Glutamatergic neuron (in vitro differentiated cells): Measurements from ENCODE around the gene SBNO1. TPM values are rescaled to one million over a fixed set of nuclear protein-coding genes. Genes with fewer than 3 reads are reported as not detected.
A peak's percentile ranks its signal among the peaks of the same experiment; 100 is the strongest.

ENCODE experiments used
- DNase-seq: peaks from one replicate; pipeline ENCODE4 v3.0.0; 2022
- H3K27ac Mint-ChIP-seq: one replicate; pipeline ENCODE4 v1.8.0; 2020; ENCODE audit warnings: mild to moderate bottlenecking, mixed read lengths, inconsistent platforms; ENCODE audit not compliant: unreplicated experiment
- H3K27me3 Mint-ChIP-seq: one replicate; pipeline ENCODE4 v1.8.0; 2020; ENCODE audit warnings: mild to moderate bottlenecking, moderate library complexity, mixed read lengths, inconsistent platforms; ENCODE audit not compliant: unreplicated experiment
- H3K36me3 Mint-ChIP-seq: one replicate; pipeline ENCODE4 v1.8.0; 2020; ENCODE audit warnings: mild to moderate bottlenecking, mixed read lengths, inconsistent platforms; ENCODE audit not compliant: unreplicated experiment
- H3K4me1 Mint-ChIP-seq: one replicate; pipeline ENCODE4 v1.8.0; 2020; ENCODE audit warnings: mild to moderate bottlenecking, low read depth, mixed read lengths, inconsistent platforms; ENCODE audit not compliant: unreplicated experiment
- H3K4me3 Mint-ChIP-seq: one replicate; pipeline ENCODE4 v1.8.0; 2020; ENCODE audit warnings: mild to moderate bottlenecking, mixed read lengths, inconsistent platforms; ENCODE audit not compliant: unreplicated experiment
- H3K9me3 Mint-ChIP-seq: one replicate; pipeline ENCODE4 v1.8.0; 2020; ENCODE audit warnings: mild to moderate bottlenecking, moderate library complexity, mixed read lengths, inconsistent platforms; ENCODE audit not compliant: unreplicated experiment
- CTCF ChIP-seq: fragments of 200-600 bp; sonication (generic); IDR thresholded peaks from one replicate; pipeline ENCODE4 v1.5.0; 2021; ENCODE audit not compliant: partially characterized antibody, unreplicated experiment
- total RNA-seq: library from RNA; stranded (reverse); fragmentation: NEBNext Ultra II Directional; extraction: Animal tissue kit (Norgen Biotek cat#: 25700); gene quantifications from one replicate; pipeline ENCODE4 v1.2.1, GENCODE V29; 2021; ENCODE audit not compliant: unreplicated experiment

The SBNO1 gene
- total RNA-seq, 1 donor from 2014 or later: 50.9 TPM

DNA sequence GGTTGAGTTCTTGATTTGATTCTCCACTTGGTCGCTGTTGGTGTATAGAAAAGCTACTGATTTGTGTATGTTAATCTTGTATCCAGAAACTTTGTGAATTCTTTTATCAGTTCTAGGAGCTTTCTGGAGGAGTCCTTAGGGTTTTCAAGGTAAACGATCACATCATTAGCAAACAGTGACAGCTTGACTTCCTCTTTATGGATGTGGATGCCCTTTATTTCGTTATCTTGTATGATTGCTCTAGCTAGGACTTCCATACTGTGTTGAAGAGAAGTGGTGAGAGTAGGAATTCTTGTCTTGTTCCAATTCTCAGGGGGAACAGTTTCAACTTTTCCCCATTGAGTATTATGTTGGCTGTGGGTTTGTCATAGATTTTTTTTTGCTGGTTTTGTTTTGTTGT is 119.0 kb downstream of the SBNO1 start:
- H3K9me3 Mint-ChIP-seq: peaks cover 4% of the 10 kb centered on the region
- no peak for TF ChIP-seq CTCF
- H3K36me3 Mint-ChIP-seq: peaks cover 29% of the 10 kb centered on the region
- H3K27me3 Mint-ChIP-seq: peaks cover 3% of the 10 kb centered on the region
- DNase-seq: no peak
- H3K27ac Mint-ChIP-seq: no peak overlapping the region
- peaks cover 5% of the 10 kb centered on the region for H3K4me1 Mint-ChIP-seq
- H3K4me3 Mint-ChIP-seq: no peak overlapping the region

- Mint-ChIP-seq H3K27me3 (no peaks in the 10 kb centered on the region), H3K9me3 (peaks cover 2% of the 10 kb centered on the region), H3K36me3 (peaks cover 18% of the 10 kb centered on the region)
These were observed 120.9 kb downstream of the SBNO1 start for GRCh38 chr12:123243671-123244262.

GRCh38 chr12:123242116-123242904 is 122.3 kb downstream of the SBNO1 start:
- TF ChIP-seq CTCF: no peak
- no peak overlapping the region for H3K4me3 Mint-ChIP-seq
- H3K27me3 Mint-ChIP-seq: no peaks in the 10 kb centered on the region
- H3K4me1 Mint-ChIP-seq: peaks cover 3% of the 10 kb centered on the region
- H3K36me3 Mint-ChIP-seq: peaks cover 9% of the 10 kb centered on the region
- no peak for DNase-seq
- no peaks in the 10 kb centered on the region for H3K9me3 Mint-ChIP-seq
- H3K27ac Mint-ChIP-seq: peak overlapping the region; percentile 72

More at GRCh38 chr12:123243671-123244262, 120.9 kb downstream of the SBNO1 start:
- no peak for TF ChIP-seq CTCF
- DNase-seq: no peak
- Mint-ChIP-seq H3K27ac (no peak overlapping the region), H3K4me1 (peaks cover 5% of the 10 kb centered on the region), H3K4me3 (no peak overlapping the region)

Other genes with a start within 250 kb of the SBNO1 start
- 19.6 TPM for gene PITPNM2, start 213.8 kb downstream of the SBNO1 start, total RNA-seq
- 38.4 TPM for gene MPHOSPH9, start 131.7 kb downstream of the SBNO1 start, total RNA-seq
- 11.1 TPM for gene MTRFR, start 131.4 kb downstream of the SBNO1 start, total RNA-seq
- gene CDK2AP1, start 93.0 kb downstream of the SBNO1 start, total RNA-seq: 135 TPM
- 53.6 TPM for gene KMT5A, start 19.3 kb upstream of the SBNO1 start, total RNA-seq
- 0.10 TPM for gene RILPL2, start 71.8 kb upstream of the SBNO1 start, total RNA-seq
- 33.1 TPM for gene SNRNP35, start 93.3 kb upstream of the SBNO1 start, total RNA-seq
- 6.2 TPM for gene RILPL1, start 168.9 kb upstream of the SBNO1 start, total RNA-seq
- gene TMED2, start 219.7 kb upstream of the SBNO1 start, total RNA-seq: 136 TPM
- gene DDX55, start 237.3 kb upstream of the SBNO1 start, total RNA-seq: 25.2 TPM